HG03159 (cell line): ENCODE data around the gene TRIM42.

Experiments used
- ATAC-seq: cut with Tn5 transposase; IDR thresholded peaks from one replicate; pipeline ENCODE4 v1.9.1; 2021; ENCODE audit warnings: mild to moderate bottlenecking, moderate library complexity; ENCODE audit not compliant: unreplicated experiment

Gene TRIM42

DNA sequence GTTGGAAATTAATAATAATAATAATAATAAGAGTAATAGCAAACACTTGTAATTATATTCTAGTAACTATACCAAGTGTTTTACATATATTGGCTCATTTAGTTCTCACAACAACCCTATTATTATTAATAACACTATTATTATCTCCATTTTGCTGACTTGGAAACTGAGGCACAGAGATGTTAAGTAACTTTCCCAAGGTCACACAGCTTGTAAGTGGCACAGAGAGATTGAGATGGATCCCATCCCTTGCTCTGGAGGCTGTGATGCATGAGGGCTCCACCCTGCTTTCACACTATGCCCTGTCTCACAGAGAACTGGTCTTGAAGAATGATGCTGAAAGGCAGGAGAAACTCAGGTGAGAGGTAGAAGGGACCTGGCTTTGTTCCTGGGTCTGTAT, 31.9 kb downstream of the TRIM42 start:
- ATAC-seq, result no peak

DNA sequence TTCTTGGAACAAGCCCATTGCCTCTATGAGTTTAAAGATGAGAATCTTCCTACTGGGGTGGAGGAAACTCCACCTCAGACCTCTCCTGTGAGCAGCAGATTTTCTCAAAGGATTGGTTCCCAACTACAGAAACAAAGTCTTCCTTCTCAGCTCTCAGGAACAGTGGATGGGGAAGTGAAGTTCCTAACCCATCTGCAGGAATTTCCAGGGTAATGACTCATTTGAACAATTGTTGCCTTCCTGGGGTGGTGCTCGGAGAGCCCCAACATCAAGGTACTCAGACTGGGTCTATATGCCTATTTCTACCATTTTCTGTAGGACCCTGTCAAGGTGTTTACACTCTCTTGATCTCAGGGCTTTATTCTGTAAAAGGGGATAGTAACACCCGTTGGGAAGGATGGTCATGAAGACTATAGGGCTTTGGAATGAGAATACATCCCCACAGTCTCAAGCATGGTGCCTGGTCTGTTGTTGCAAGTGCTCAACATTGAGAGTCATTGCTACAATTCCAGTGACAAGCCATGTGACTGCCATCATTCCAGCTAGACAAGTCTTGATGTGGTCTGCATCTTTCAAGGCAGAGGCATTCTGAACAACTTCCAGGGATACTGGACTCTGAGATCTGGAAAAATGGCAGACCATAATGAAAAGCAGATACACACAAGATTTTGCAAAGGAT, 33.0 kb downstream of the TRIM42 start:
- no peak for ATAC-seq

DNA sequence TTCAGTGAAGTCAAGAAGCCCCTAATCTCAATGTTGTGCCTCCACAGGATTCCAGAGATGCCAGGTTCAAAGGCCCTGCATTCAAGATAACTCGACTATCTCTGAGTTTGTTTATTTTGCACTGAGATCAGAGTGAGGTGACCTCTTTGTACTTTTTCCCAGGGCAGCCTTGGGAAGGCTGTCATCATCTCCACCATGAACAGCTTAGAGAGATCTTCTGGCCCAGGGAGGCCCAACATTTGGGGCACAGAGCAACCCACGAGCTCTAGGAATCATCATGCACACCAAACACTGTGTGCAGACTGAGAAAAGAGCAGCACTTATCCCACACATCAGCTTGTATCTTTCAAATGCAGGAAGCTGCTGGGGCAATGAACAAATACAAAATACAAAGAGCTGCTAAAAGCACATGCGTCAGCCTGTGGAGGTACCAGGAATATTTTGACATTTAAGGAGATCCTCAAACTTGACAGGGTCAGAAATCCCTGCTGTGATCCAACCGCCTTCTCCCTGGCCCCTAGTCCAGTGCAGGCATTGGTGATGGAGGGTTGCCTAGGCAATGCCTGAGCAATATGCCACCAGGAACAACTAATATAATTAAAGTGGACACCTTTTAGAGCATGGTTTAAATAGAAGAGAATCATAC, 33.6 kb downstream of the TRIM42 start:
- ATAC-seq, result no peak

DNA sequence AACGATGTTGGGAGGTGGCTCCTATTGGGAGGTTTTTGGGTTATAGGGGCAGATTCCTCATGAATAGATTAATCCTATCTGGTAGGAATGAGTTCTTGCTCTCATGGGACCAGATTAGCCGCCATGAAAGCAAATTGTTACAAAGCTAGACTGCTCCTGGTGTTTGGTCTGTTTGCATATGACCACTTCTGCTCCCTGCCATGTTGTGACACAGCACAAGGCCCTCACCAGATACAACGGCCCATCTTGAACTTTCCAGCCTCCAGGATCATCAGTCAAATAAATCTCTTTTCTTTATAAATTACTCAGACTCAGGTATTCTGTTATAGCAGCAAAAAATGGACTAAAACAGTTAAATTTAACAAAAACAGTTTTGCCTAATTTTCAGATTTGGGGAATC, 34.4 kb downstream of the TRIM42 start:
- ATAC-seq, result no peak

DNA sequence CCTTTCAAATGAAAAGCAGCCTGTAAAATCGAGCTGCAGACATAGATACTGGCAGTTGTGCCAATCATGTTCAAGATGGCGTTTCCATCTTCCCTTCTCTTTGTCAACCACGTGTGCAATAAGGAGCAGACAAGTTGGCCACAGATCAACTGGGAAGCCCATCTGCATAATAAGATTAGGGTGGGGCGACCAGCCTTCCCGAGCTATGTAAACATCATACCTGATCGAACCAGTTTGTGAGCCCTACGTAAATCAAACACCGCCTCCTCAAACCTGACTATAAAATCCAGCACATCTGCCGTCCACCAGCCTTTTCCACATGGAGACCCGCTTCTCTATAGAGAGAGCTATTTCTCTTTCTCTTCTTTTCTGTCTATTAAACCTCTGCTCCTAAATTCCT, 37.2 kb downstream of the TRIM42 start:
- ATAC-seq, result no peak

DNA sequence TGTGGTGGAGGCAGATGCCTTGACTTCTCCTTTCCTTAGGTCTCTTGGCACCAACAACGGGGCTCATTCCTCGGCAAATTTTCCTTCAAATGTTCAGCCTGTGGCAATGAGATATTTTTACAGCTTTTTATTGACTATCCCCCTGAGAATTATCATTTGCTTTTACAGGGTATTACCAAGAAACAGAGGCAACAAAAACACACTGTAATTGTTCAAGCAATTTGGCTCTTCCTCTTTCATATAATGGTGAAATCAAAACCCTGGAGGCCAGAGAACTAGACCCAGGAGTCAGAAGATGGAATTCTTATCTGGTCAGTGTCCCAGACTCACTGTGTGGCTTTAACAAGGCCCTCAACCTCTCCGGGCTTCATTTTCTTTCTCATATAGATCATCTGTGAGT, 40.1 kb downstream of the TRIM42 start:
- ATAC-seq, result no peak

DNA sequence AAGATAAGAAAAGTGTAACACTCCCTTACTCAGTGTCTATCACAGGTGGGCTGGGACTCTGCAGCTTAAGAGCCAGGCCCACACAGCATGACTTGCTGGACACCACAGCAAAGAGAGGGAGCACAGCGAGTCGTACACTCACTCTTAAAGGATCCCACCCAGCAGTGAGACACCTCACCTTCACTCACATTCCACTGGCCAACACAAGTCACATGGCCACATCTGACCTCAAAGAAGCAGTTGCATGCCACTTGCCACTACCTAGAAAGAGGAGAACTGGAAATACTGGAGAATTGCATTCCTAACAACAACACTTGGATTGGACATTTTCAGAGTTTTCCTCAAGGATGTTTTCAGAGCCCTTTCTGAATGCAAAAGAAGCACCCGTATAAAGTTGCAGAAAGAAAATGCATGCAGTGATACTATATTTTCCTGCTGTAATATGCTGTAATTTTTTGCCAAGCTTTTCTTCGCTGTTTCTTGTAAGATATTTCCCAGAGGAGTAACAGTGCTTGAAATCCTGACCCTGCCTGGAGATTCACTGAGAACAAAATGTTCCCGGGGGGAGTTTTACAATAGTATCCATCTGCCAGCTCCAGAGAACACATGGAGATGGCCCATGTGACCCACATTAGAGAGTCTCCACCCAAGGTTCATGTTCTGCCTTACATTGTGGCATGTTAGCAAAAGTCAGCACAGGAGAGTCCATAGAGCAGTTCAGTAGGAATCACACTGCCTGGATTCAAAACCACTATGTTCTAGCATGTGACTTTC, 42.2 kb downstream of the TRIM42 start:
- ATAC-seq, result no peak

DNA sequence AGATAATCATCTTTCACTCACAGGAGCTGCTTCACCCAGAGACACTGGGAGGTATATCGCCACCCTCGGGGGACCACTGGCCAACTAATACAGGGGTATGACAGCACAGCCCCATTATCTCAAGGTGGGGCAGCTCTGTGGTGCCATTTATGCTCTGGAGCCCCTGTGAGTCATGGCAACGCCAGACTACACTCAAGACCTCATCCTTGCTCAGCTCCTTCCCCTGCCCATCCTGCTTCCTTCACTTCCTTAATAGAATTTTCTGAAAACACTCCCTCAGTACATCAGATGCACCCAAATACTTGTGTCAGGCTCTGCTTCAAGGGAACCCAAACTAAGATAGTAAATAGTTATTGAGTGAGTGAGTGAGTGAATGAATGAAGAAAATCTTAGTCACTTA, 45.7 kb downstream of the TRIM42 start:
- no peak for ATAC-seq

DNA sequence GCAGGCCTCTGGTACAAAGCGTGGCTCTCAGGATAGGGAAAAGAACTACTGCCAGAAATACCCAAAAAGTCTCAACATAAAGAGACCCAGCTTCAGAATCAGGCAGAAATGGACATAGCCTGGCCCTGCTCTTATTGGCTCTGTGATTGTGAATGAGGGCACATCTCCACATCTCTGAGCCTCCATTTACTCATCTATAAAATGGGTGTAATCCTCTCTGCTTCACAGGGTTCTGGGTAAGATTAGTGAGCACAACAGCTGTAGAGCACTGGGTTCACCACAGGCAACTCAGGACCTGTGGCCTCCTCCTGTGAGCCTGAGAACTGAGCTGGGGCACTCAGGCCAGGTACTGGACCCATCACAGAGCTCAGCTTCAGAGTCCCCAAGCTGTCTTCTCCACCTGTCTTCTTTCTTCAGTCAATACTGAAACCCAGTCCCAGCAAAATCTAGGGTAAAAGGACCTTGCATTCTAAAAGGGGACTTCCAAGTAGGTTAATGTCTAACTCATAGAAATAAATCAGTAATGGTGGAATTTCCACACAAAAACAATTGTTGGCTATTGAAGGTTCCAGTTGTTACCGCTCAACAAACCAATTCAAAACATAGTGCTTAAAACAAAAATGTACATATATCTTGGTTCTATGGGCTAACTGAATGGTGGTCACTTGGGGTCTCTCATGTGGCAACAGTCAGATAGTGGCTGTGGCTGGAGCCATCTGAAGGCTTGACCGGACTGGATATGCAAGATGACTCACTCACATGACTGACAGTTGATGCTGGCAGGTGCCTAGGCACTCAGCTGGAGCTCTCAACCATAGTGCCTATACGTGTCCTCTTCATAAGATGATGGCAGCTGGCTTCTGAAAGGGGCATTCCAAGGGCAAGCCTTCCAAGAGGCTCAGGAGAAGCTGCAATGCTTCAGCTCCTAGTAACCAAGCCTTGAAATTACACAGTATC, 47.3 kb downstream of the TRIM42 start:
- ATAC-seq, result peak; percentile 79

DNA sequence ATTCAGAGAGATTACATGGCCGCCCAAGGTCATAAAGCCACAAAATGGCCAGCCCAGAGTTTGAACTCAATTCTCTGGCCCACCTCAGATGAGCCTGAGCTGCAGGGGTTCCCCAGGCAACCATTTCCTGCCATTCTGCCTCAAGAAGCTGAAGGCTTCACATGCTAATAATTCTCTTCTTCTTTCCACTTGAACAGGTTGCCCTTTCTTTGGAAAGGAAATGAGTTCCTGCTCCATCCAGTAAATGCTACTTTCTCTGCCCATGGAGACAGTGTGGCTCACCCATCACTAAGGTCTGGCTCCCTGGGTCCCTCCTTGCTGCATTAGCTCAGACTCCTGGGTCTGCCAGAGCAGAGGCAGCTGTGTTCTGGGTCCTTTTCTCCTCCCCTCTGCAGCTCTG, 48.2 kb downstream of the TRIM42 start:
- ATAC-seq, result no peak

DNA sequence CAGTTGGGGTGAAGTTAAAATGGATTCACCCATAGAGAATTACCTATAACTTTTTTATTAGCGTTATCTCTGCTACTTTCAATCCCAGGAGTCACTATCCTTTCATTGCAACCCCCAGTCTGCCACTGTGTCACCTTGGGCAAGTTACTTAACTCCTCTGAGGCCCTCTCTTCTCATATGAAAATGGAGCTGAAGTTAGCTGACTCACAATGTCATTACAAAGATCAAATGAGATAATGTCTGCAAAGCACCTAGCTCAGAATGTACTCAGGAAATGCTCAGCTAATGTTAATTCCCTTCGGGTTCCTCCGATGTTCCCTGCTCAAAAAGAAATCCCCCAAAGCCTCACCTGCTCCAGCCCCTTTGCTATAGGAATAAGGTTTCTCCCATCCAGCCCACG, 50.0 kb downstream of the TRIM42 start:
- ATAC-seq, result no peak

DNA sequence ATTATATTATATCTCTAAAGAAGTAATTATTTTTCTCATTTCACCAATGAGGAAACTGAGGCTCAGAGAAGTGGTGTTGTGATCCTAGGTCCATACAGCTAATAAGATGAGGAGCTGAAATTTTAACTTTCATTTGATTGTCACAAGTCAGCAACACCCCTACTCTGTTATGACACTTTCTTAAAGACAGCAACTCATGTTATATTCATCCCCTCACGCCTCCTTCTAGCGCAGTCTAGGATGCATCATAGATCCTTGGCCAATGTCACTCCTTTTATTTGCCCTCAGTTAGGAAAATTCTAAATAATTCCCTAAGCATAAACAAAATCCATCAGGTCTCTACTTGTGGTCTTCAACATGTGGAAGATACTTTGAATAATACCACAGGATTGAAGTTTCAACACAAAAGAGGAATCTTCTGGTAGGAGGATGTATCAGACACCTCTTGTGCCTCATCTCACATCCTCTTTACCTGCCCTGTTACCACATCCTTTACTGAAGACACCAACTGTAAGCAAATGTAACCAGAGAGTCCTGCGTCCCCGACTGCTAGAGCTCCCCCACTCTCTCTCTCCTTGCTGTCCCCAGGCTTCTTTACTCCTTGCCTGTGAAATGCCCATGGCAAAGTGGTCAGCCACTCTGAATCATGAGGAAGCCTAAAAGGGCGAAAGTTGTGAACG, 53.7 kb downstream of the TRIM42 start:
- ATAC-seq, result peak; percentile 95

DNA sequence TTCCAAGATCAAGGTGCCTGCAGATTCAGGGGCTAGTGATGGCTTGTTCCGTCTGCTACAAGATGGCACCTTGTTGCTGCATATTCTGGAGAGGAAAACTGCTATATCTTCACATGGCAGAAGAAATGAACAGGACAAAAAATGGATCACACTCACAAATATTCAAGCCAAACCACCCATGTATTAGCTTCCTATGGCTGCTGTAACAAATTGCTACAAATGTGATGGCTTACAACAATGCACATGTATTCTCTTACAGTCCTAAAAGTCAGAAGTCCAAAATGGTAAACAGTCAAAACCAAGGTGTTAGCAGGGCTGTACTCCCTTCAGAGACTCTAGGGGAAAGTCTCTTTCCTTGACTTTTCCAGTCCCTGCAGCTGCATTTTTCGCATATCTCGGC, 55.8 kb downstream of the TRIM42 start:
- ATAC-seq, result no peak

DNA sequence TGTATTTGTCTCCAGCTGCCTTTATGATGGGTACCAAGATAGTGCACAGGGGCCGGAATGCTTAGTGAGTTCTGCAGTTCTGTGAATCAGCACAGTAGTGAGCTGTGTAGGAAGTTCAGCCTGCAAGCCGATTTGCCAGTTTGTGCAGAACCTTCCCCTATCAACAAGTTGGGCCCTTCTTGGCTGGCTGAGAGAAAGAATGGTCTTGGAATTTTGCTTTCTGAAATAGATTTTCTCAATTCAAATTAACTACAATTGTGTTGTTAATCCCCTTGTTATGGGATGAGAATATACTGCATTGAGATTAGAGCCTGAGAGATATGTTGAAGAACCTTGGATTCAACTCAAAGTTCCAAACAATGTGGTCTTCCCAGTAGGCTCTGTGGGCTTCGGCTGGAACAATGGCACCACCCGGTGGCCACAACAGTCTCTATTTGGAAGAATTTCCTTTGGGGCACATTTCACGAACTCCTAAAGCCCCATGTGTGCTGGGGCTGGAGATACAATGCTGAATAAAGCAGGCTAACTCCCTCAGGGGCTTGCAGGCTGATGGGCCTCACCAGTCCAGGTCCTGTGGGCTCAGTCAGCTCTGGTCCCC, 59.1 kb downstream of the TRIM42 start:
- ATAC-seq, result no peak

DNA sequence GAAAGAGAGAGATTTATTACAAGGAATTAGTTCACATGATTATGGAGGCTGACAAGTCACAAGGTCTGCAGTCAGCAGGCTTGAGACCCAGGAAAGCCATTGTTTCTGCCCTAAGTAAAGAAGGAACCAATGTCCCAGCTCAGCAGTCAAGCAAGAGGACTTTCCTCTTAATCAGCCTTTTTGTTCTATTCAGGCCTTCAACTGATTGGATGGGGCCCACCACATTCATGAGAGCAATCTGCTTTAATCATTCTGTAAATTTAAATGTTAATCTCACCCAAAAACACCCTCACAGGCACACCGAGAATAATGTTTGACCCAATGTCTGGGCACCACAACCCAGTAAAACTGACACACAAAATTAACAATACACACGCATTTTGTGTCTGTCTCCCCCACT, 64.3 kb downstream of the TRIM42 start:
- ATAC-seq, result no peak

DNA sequence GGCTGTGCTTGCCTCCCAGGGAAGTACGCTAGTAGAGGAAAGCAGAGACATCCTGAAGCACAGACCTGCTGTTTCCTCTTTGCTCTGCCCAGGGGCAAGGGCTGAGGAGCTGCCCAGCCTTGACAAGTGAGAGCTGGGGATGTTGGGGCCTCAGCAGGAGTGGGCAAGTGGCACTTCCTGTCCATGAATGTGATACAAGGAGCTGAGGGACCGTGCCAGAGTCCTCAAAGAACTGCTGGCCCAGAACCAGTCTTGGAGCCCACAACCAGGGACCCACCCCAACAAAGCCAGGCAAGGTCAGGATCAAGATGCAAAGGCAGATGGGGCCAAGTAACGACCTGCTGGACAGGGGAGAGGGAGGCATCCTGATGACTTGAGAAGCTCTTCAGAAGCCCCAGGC, 70.3 kb downstream of the TRIM42 start:
- no peak for ATAC-seq

DNA sequence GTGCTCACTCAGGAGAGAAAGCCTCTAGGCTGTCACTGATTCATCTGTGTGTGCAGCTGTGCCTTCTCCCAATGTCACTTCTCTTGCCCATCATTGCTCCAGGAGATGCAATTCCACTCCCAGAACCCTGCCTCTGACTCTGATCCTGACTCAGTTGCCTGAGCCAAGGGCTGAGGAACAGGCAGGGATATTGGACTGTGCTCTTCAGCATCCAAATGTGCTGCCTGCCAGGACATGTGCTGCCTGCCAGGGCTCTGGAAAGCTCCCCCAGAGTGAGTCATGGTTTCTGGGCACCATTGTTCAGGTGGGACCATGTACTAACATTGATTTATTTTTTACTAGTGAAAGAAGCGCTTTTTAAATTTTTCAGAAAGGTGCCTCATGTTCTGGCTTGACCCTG, 71.0 kb downstream of the TRIM42 start:
- ATAC-seq, result no peak
